ENCODE data around the gene CDK5RAP1.
"Not testable (repeated sequence)": the region's sequence is repeated elsewhere in the genome, so short reads cannot be mapped to it uniquely, and the experiment has no call there.

The CDK5RAP1 gene

GRCh38 chr20:33391722-33392415 lies 9.4 kb downstream of the CDK5RAP1 start:
- Histone ChIP-seq H3K36me3 (ENCODE audit: insufficient read depth, low read length) (peaks cover 37% of the 10 kb centered on the region; the same call in 1 of the 2 replicates), H3K4me1 (ENCODE audit: insufficient read depth, low read length, poor library complexity, severe bottlenecking) (peaks cover 2% of the 10 kb centered on the region), H3K9ac (ENCODE audit: low read depth, low read length, poor library complexity, severe bottlenecking) (no peak overlapping the region), H3K4me2 (ENCODE audit: low read depth, low read length, poor library complexity, severe bottlenecking) (no peak overlapping the region), H3F3A (ENCODE audit: low read depth) (no peaks in the 10 kb centered on the region), H3K79me2 (ENCODE audit: insufficient read depth, low read length) (peaks cover 16% of the 10 kb centered on the region; the same call in 1 of the 2 replicates), H3K4me3 (ENCODE audit: low read length, poor library complexity, severe bottlenecking) (no peak overlapping the region), H3K27me3 (ENCODE audit: insufficient read depth, low read length, poor library complexity, severe bottlenecking) (no peaks in the 10 kb centered on the region), H3K9me2 (replicated peaks; ENCODE audit: low read depth, low read length) (no peaks in the 10 kb centered on the region), H4K20me1 (ENCODE audit: insufficient read depth, low read length, poor library complexity, severe bottlenecking) (peaks cover 5% of the 10 kb centered on the region), H2AFZ (ENCODE audit: low read length) (no peak overlapping the region), H3K9me3 (ENCODE audit: insufficient read depth, low read depth, low read length) (no peaks in the 10 kb centered on the region)
- TF ChIP-seq EZH2phosphoT487 (IDR thresholded peaks at IDR 0.05; ENCODE audit: borderline replicate concordance): no peak
- TF ChIP-seq CTCF (conservative IDR thresholded peaks at IDR 0.05; ENCODE audit: low read length): no peak

DNA sequence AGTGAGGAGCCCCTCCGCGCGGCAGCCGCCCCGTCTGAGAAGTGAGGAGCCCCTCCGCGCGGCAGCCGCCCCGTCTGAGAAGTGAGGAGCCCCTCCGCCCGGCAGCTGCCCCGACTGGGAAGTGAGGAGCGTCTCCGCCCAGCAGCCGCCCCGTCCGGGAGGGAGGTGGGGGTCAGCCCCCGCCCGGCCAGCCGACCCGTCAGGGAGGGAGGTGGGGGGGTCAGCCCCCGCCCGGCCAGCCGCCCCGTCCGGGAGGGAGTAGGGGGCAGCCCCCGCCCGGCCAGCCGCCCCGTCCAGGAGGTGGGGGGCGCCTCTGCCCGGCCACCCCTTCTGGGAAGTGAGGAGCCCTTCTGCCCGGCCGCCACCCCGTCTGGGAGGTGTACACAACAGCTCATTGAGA lies 12.0 kb downstream of the CDK5RAP1 start:
- H3K4me2 ChIP-seq (ENCODE audit: low read depth, low read length, poor library complexity, severe bottlenecking); H3K9me3 ChIP-seq (ENCODE audit: insufficient read depth, low read depth, low read length); H3K4me3 ChIP-seq (ENCODE audit: low read length, poor library complexity, severe bottlenecking); H3K9me2 ChIP-seq (replicated peaks; ENCODE audit: low read depth, low read length); H3K27me3 ChIP-seq (ENCODE audit: insufficient read depth, low read length, poor library complexity, severe bottlenecking); H4K20me1 ChIP-seq (ENCODE audit: insufficient read depth, low read length, poor library complexity, severe bottlenecking); H3K79me2 ChIP-seq (ENCODE audit: insufficient read depth, low read length); H2AFZ ChIP-seq (ENCODE audit: low read length); H3K4me1 ChIP-seq (ENCODE audit: insufficient read depth, low read length, poor library complexity, severe bottlenecking); H3F3A ChIP-seq (ENCODE audit: low read depth); H3K9ac ChIP-seq (ENCODE audit: low read depth, low read length, poor library complexity, severe bottlenecking): not testable (repeated sequence)
- H3K36me3 ChIP-seq (ENCODE audit: insufficient read depth, low read length): peaks cover 51% of the 10 kb centered on the region; the same call in 1 of the 2 replicates

DNA sequence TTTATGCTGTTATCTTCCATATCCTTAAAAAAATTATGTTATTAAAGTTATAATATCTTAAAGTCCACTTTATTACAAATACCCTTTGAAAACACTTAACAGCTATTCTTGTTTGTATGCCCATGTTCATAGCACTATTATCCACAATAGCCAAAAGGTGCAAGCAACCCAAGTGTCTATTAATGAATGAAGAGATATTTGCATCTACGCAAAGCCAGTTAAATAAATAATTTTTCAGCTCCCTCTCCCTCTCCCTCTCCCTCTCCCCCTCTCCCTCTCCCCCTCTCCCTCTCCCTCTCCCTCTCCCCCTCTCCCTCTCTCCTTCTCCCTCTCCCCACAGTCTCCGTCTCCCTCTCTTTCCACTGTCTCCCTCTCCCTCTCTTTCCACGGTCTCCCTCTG lies 13.1 kb downstream of the CDK5RAP1 start:
- Histone ChIP-seq H3K4me1 (ENCODE audit: insufficient read depth, low read length, poor library complexity, severe bottlenecking) (no peaks in the 10 kb centered on the region), H3K9me2 (replicated peaks; ENCODE audit: low read depth, low read length) (no peaks in the 10 kb centered on the region), H3K4me2 (ENCODE audit: low read depth, low read length, poor library complexity, severe bottlenecking) (no peak overlapping the region), H3K9ac (ENCODE audit: low read depth, low read length, poor library complexity, severe bottlenecking) (no peak overlapping the region), H3K79me2 (ENCODE audit: insufficient read depth, low read length) (no peaks in the 10 kb centered on the region), H3K4me3 (ENCODE audit: low read length, poor library complexity, severe bottlenecking) (no peak overlapping the region), H3K9me3 (ENCODE audit: insufficient read depth, low read depth, low read length) (no peaks in the 10 kb centered on the region), H4K20me1 (ENCODE audit: insufficient read depth, low read length, poor library complexity, severe bottlenecking) (no peaks in the 10 kb centered on the region), H2AFZ (ENCODE audit: low read length) (no peak overlapping the region), H3K27me3 (ENCODE audit: insufficient read depth, low read length, poor library complexity, severe bottlenecking) (no peaks in the 10 kb centered on the region), H3F3A (ENCODE audit: low read depth) (no peaks in the 10 kb centered on the region), H3K36me3 (ENCODE audit: insufficient read depth, low read length) (peaks cover 48% of the 10 kb centered on the region; the same call in 1 of the 2 replicates)
- TF ChIP-seq CTCF (conservative IDR thresholded peaks at IDR 0.05; ENCODE audit: low read length): no peak
- no peak for TF ChIP-seq EZH2phosphoT487 (IDR thresholded peaks at IDR 0.05; ENCODE audit: borderline replicate concordance)

- Histone ChIP-seq H3K36me3 (ENCODE audit: insufficient read depth, low read length) (peaks cover 44% of the 10 kb centered on the region; the same call in 1 of the 2 replicates), H3K9me3 (ENCODE audit: insufficient read depth, low read depth, low read length) (no peaks in the 10 kb centered on the region), H3K4me2 (ENCODE audit: low read depth, low read length, poor library complexity, severe bottlenecking) (no peak overlapping the region), H3K79me2 (ENCODE audit: insufficient read depth, low read length) (no peaks in the 10 kb centered on the region), H2AFZ (ENCODE audit: low read length) (no peak overlapping the region), H3F3A (ENCODE audit: low read depth) (no peaks in the 10 kb centered on the region), H4K20me1 (ENCODE audit: insufficient read depth, low read length, poor library complexity, severe bottlenecking) (no peaks in the 10 kb centered on the region), H3K9me2 (replicated peaks; ENCODE audit: low read depth, low read length) (no peaks in the 10 kb centered on the region), H3K9ac (ENCODE audit: low read depth, low read length, poor library complexity, severe bottlenecking) (no peak overlapping the region), H3K4me3 (ENCODE audit: low read length, poor library complexity, severe bottlenecking) (no peak overlapping the region), H3K27me3 (ENCODE audit: insufficient read depth, low read length, poor library complexity, severe bottlenecking) (no peaks in the 10 kb centered on the region), H3K4me1 (ENCODE audit: insufficient read depth, low read length, poor library complexity, severe bottlenecking) (no peaks in the 10 kb centered on the region)
- no peak for TF ChIP-seq EZH2phosphoT487 (IDR thresholded peaks at IDR 0.05; ENCODE audit: borderline replicate concordance)
- no peak for TF ChIP-seq CTCF (conservative IDR thresholded peaks at IDR 0.05; ENCODE audit: low read length)
Measured at GRCh38 chr20:33387177-33387576, 14.1 kb downstream of the CDK5RAP1 start.

All from Loucy (cell line).